Adrenal gland (tissue), 12 donors: ENCODE measurements around the gene PTPN14. TPM values are rescaled to one million over a fixed set of nuclear protein-coding genes. Genes with fewer than 3 reads are reported as not detected.

ENCODE experiments used
- DNase-seq, 7 donors: peaks; one replicate each; pipeline ENCODE4 v3.0.0-alpha.2; 2019 to 2020
- H3K27ac ChIP-seq, 5 donors: fragments of 200-600 bp; sonication (generic) in 4 of 5; 1 replicate in 3 of 5; 2 replicates in 2 of 5; pipeline versions ENCODE4 v1.5.1 to v1.8.0; 2016 to 2020; ENCODE audit warnings: mild to moderate bottlenecking in 1 of 5
- H3K27me3 ChIP-seq: fragments of 200-600 bp; 2 replicates; pipeline ENCODE4 v1.8.0; 2021
- H3K36me3 ChIP-seq, 2 donors: fragments of 200-600 bp; replicated peaks in 1 of 2; 1 replicate in 1 of 2; 2 replicates in 1 of 2; pipeline versions ENCODE4 v1.5.1 to v1.8.0; 2018 to 2022
- H3K4me1 ChIP-seq, 2 donors: fragments of 200-600 bp; replicated peaks in 1 of 2; 1 replicate in 1 of 2; 2 replicates in 1 of 2; pipeline versions ENCODE4 v1.5.1 to v1.8.0; 2018 to 2021
- H3K4me3 ChIP-seq, 4 donors: fragments of 200-600 bp; sonication (generic) in 3 of 4; one replicate each; pipeline ENCODE4 v1.5.1; 2016 to 2018
- H3K9me3 ChIP-seq, 3 donors: fragments of 200-600 bp; sonication (generic) in 1 of 3; replicated peaks in 1 of 3; 1 replicate in 2 of 3; 2 replicates in 1 of 3; pipeline versions ENCODE4 v1.5.1 to v1.8.0; 2016 to 2021
- CTCF ChIP-seq, 6 experiments: fragments of 450-650 bp in 4 of 6; fragments of 200-600 bp in 2 of 6; sonication (generic) in 1 of 6; IDR thresholded peaks; 1 replicate in 5 of 6; 2 replicates in 1 of 6; pipeline versions ENCODE4 v1.5.1 to v1.8.0; 2016 to 2021; ENCODE audit warnings: antibody characterized with exemption in 6 of 6, mild to moderate bottlenecking in 2 of 6, moderate library complexity in 1 of 6
- POLR2A ChIP-seq, 2 donors: fragments of 450-650 bp; IDR thresholded peaks; one replicate each; pipeline ENCODE4 v1.6.1; 2017; ENCODE audit warnings: antibody characterized with exemption in 2 of 2, mild to moderate bottlenecking in 2 of 2, moderate library complexity in 1 of 2
- WGBS, 4 donors: extraction: QIAGEN DNeasy Blood & Tissue Kit in 2 of 4; methylation state at CpG; one replicate each; pipeline versions ENCODE4 v1.1.5 to v1.1.7; 2013 to 2017; 5-methylcytosine and 5-hydroxymethylcytosine counted together
- intact Hi-C, 2 donors: fragments of 100-400 bp; cut with DNase I; formaldehyde crosslinking; loops; one replicate each; pipeline versions ENCODE4 v1.14.1 to v1.15.0; 2022 to 2023
- polyA plus RNA-seq, 3 donors: library from polyadenylated mRNA; stranded (reverse); fragments of 200-250 nt in 2 of 3; fragments of 350-450 nt in 1 of 3; fragmentation: Illumina TruSeq in 1 of 3; extraction: RNeasy Lipid Tissue Mini Kit (QIAGEN cat#74804) in 1 of 3; gene quantifications; one replicate each; pipeline ENCODE4 v1.2.3, GENCODE V29; 2013 to 2014
- total RNA-seq, 9 donors: library from RNA; depleted of rRNA in 4 of 9; stranded (reverse); fragments of >200 nt in 4 of 9; fragments of 120-200 nt in 1 of 9; fragmentation: NEBNext Ultra II Directional in 1 of 9; extraction: Animal tissue kit (Norgen Biotek cat#: 25700) in 1 of 9; gene quantifications; one replicate each; pipeline versions ENCODE4 v1.1.0 to v1.2.4, GENCODE V29; 2013 to 2023
- donor health status: healthy with polysubstance abuse.
- donor health status: Bipolar disorder and iron deficiency.
- donor health status: DM: yes; HTN: yes; CAD: no.
- donor health status: DM: no; HTN: no; CAD: no.
- donor health status: DM: no; HTN: no; CAD: no.
- donor health status: DM: yes; HTN: yes; CAD: no.

PTPN14 gene
- total and polyA plus RNA-seq, 12 donors: 7.9 to 96.2 (median 32.0) TPM

- intact Hi-C loops: no loop called here
- no peak for DNase-seq
- WGBS, 4 donors: 61 to 92% (median 90%) methylated on average over 2 of the region's 2 CpGs
These were observed 79.9 kb downstream of the PTPN14 start for GRCh38 chr1:214471458-214471857.

GRCh38 chr1:214470132-214470531 lies 81.3 kb downstream of the PTPN14 start:
- TF ChIP-seq CTCF (IDR thresholded peaks at IDR 0.05) (no peak), POLR2A (IDR thresholded peaks at IDR 0.05) (no peak)
- H3K36me3 ChIP-seq: no peaks in the 10 kb centered on the region
- WGBS, 4 donors: 75 to 87% (median 80%) methylated on average over 3 of the region's 3 CpGs
- peaks cover 6 to 15% of the 10 kb centered on the region in 2 donors for H3K4me1 ChIP-seq
- no peaks in the 10 kb centered on the region for H3K27me3 ChIP-seq
- DNase-seq: no peak
- no peak overlapping the region for H3K4me3 ChIP-seq
- intact Hi-C loops: no loop called here
- no peaks in the 10 kb centered on the region for H3K9me3 ChIP-seq
- no peak overlapping the region for H3K27ac ChIP-seq

More at GRCh38 chr1:214471458-214471857, 79.9 kb downstream of the PTPN14 start:
- TF ChIP-seq CTCF (IDR thresholded peaks at IDR 0.05) (no peak), POLR2A (IDR thresholded peaks at IDR 0.05) (no peak)
- H3K27me3 ChIP-seq: no peaks in the 10 kb centered on the region
- H3K27ac ChIP-seq: no peak overlapping the region
- peaks cover 6 to 21% of the 10 kb centered on the region in 2 donors for H3K4me1 ChIP-seq
- no peak overlapping the region for H3K4me3 ChIP-seq
- no peaks in the 10 kb centered on the region for H3K9me3 ChIP-seq
- no peaks in the 10 kb centered on the region for H3K36me3 ChIP-seq

- intact Hi-C loops: no loop called here
- TF ChIP-seq CTCF (IDR thresholded peaks at IDR 0.05) (no peak), POLR2A (IDR thresholded peaks at IDR 0.05) (no peak)
- Histone ChIP-seq H3K27ac (no peak overlapping the region), H3K4me1 (peaks cover 6 to 15% of the 10 kb centered on the region in 2 donors), H3K27me3 (no peaks in the 10 kb centered on the region), H3K36me3 (no peaks in the 10 kb centered on the region), H3K9me3 (no peaks in the 10 kb centered on the region), H3K4me3 (no peak overlapping the region)
- 95 to 99% (median 97%) methylated on average over 1 of the region's 1 CpG for WGBS, 4 donors
- no peak for DNase-seq
These were observed 82.1 kb downstream of the PTPN14 start for GRCh38 chr1:214469290-214469689.

- H3K36me3 ChIP-seq: no peaks in the 10 kb centered on the region
- no peak overlapping the region for H3K27ac ChIP-seq
- H3K9me3 ChIP-seq: no peaks in the 10 kb centered on the region
- H3K27me3 ChIP-seq: no peaks in the 10 kb centered on the region
- TF ChIP-seq POLR2A (IDR thresholded peaks at IDR 0.05) (no peak), CTCF (IDR thresholded peaks at IDR 0.05) (no peak)
- WGBS, 4 donors: 91 to 100% (median 96%) methylated on average over 1 of the region's 1 CpG
- DNase-seq: no peak
- intact Hi-C loops: no loop called here
- peaks cover 0 to 6% of the 10 kb centered on the region in 2 donors for H3K4me1 ChIP-seq
- no peak overlapping the region for H3K4me3 ChIP-seq
These were observed 84.3 kb downstream of the PTPN14 start for GRCh38 chr1:214467078-214467585.
